H1 (cell line): ENCODE measurements around the gene KRT5. TPM values are rescaled to one million over a fixed set of nuclear protein-coding genes. Genes with fewer than 3 reads are reported as not detected.

Experiments
- CTCF ChIA-PET: fragments of 300-600 bp; sonication (Branson Sonifier 250); formaldehyde crosslinking; loops from one replicate; lab custom pipeline; 2021; ENCODE audit not compliant: partially characterized antibody; lab: Charles Lee
- POLR2A ChIA-PET: fragments of 300-600 bp; sonication (Branson Sonifier 250); formaldehyde crosslinking; loops from one replicate; lab custom pipeline; 2021; ENCODE audit warnings: inconsistent platforms; ENCODE audit not compliant: partially characterized antibody; lab: Charles Lee
- DNase-seq, 2 experiments: peaks; one replicate each; pipeline versions ENCODE4 v3.0.0 to v3.0.0-alpha.2; 2010 to 2022; ENCODE audit warnings: low spot score in 2 of 2, low read depth in 1 of 2, mixed read lengths in 1 of 2
- FAIRE-seq: peaks from 2 replicates; lab custom pipeline; 2011; peaks lifted over from hg19 to GRCh38; lab: Jason Lieb, UNC
- H2AFZ ChIP-seq: 2 replicates; pipeline ENCODE4 v1.8.1; 2012; ENCODE audit warnings: low read length, inconsistent platforms
- H2AK5ac ChIP-seq: 2 replicates; pipeline ENCODE4 v1.6.1; 2013; ENCODE audit warnings: low read depth, low read length
- H2BK120ac ChIP-seq: replicated peaks from 2 replicates; pipeline ENCODE3; 2013; ENCODE audit warnings: low read depth, low read length, inconsistent platforms
- H2BK12ac ChIP-seq: 2 replicates; pipeline ENCODE4 v1.6.1; 2013; ENCODE audit warnings: low read depth, low read length
- H2BK15ac ChIP-seq: 2 replicates; pipeline ENCODE4 v1.6.1; 2013; ENCODE audit warnings: low read length
- H2BK20ac ChIP-seq: 2 replicates; pipeline ENCODE4 v1.6.1; 2013; ENCODE audit warnings: low read length
- H2BK5ac ChIP-seq: 2 replicates; pipeline ENCODE4 v1.6.1; 2013; ENCODE audit warnings: low read depth, low read length
- H3K14ac ChIP-seq: 2 replicates; pipeline ENCODE4 v1.6.1; 2013; ENCODE audit warnings: inconsistent platforms; ENCODE audit not compliant: insufficient read length
- H3K18ac ChIP-seq: 2 replicates; pipeline ENCODE4 v1.6.1; 2013; ENCODE audit warnings: low read length; ENCODE audit errors: extremely low read depth
- H3K23ac ChIP-seq: 2 replicates; pipeline ENCODE4 v1.6.1; 2013; ENCODE audit warnings: inconsistent platforms; ENCODE audit not compliant: insufficient read length
- H3K23me2 ChIP-seq: 2 replicates; pipeline ENCODE4 v1.6.1; 2013; ENCODE audit warnings: low read depth, low read length
- H3K27ac ChIP-seq: 2 replicates; pipeline ENCODE4 v1.6.1; 2011; ENCODE audit warnings: low read depth, low read length, inconsistent platforms
- H3K27me3 ChIP-seq, 4 experiments: replicated peaks in 1 of 4; 1 replicate in 1 of 4; 2 replicates in 3 of 4; pipeline versions ENCODE4 v1.6.1 to v1.8.1; 2011 to 2013; ENCODE audit warnings: low read length in 3 of 4, mild to moderate bottlenecking in 3 of 4, inconsistent platforms in 2 of 4, mixed read lengths in 2 of 4, moderate library complexity in 1 of 4; ENCODE audit not compliant: control insufficient read depth in 3 of 4, insufficient read depth in 3 of 4; ENCODE audit errors: extremely low read depth in 1 of 4
- H3K36me3 ChIP-seq, 4 experiments: 2 replicates each; pipeline versions ENCODE4 v1.6.1 to v1.8.1; 2011 to 2013; ENCODE audit warnings: mild to moderate bottlenecking in 4 of 4, low read length in 3 of 4, moderate library complexity in 2 of 4, control low read depth in 1 of 4, inconsistent platforms in 1 of 4; ENCODE audit not compliant: insufficient read depth in 4 of 4, control insufficient read depth in 2 of 4
- H3K4ac ChIP-seq: replicated peaks from 2 replicates; pipeline ENCODE3; 2013; ENCODE audit warnings: low read length, low read depth, mixed read lengths, inconsistent platforms; ENCODE audit not compliant: insufficient read length
- H3K4me1 ChIP-seq, 4 experiments: replicated peaks in 1 of 4; 1 replicate in 1 of 4; 2 replicates in 3 of 4; pipeline versions ENCODE4 v1.6.1 to v1.8.1; 2011 to 2013; ENCODE audit warnings: low read length in 3 of 4, inconsistent platforms in 2 of 4, mixed read lengths in 1 of 4; ENCODE audit not compliant: insufficient read depth in 4 of 4, control insufficient read depth in 3 of 4
- H3K4me2 ChIP-seq, 2 experiments: 2 replicates each; pipeline versions ENCODE4 v1.6.1 to v1.8.1; 2011 to 2013; ENCODE audit warnings: low read depth in 2 of 2, low read length in 2 of 2, control low read depth in 1 of 2, inconsistent platforms in 1 of 2, mild to moderate bottlenecking in 1 of 2; ENCODE audit not compliant: insufficient read depth in 1 of 2
- H3K4me3 ChIP-seq, 4 experiments: fragments of 200-600, 300-600 bp in 1 of 4; sonication (generic), shearing (Covaris generic), sonication (Bioruptor Twin) in 1 of 4; 2 replicates each; pipeline versions ENCODE4 v1.5.1 to v1.8.1; 2011 to 2016; ENCODE audit warnings: low read length in 4 of 4, low read depth in 3 of 4, control low read depth in 2 of 4, inconsistent platforms in 2 of 4, mild to moderate bottlenecking in 2 of 4, mixed read lengths in 1 of 4, moderate library complexity in 1 of 4; ENCODE audit not compliant: insufficient read depth in 2 of 4; ENCODE audit errors: extremely low read depth in 1 of 4
- H3K56ac ChIP-seq: replicated peaks from 2 replicates; pipeline ENCODE3; 2013; ENCODE audit warnings: low read depth, mild to moderate bottlenecking, mixed read lengths, low read length, inconsistent platforms; ENCODE audit not compliant: insufficient read length
- H3K79me1 ChIP-seq: 2 replicates; pipeline ENCODE4 v1.6.1; 2013; ENCODE audit warnings: low read depth, low read length, control low read depth
- H3K79me2 ChIP-seq, 2 experiments: 2 replicates each; pipeline versions ENCODE4 v1.6.1 to v1.8.1; 2012 to 2013; ENCODE audit warnings: low read length in 2 of 2, mild to moderate bottlenecking in 2 of 2, inconsistent platforms in 1 of 2; ENCODE audit not compliant: insufficient read depth in 2 of 2, control insufficient read depth in 1 of 2
- H3K9ac ChIP-seq, 4 experiments: replicated peaks in 1 of 4; 1 replicate in 1 of 4; 2 replicates in 3 of 4; pipeline versions ENCODE4 v1.6.1 to v1.8.1; 2011 to 2013; ENCODE audit warnings: low read depth in 3 of 4, low read length in 3 of 4, control low read depth in 2 of 4, mild to moderate bottlenecking in 2 of 4, moderate library complexity in 2 of 4, inconsistent platforms in 1 of 4; ENCODE audit errors: extremely low read depth in 1 of 4
- H3K9me3 ChIP-seq, 2 experiments: 2 replicates each; pipeline versions ENCODE4 v1.6.1 to v1.8.1; 2012 to 2013; ENCODE audit warnings: mild to moderate bottlenecking in 2 of 2, moderate library complexity in 2 of 2, control low read depth in 1 of 2, inconsistent platforms in 1 of 2, low read depth in 1 of 2, low read length in 1 of 2, mixed read lengths in 1 of 2; ENCODE audit not compliant: insufficient read depth in 2 of 2
- H4K20me1 ChIP-seq, 2 experiments: replicated peaks in 1 of 2; 2 replicates each; pipeline versions ENCODE3 to v1.8.1; 2011 to 2013; ENCODE audit warnings: inconsistent platforms in 2 of 2, low read length in 2 of 2, mild to moderate bottlenecking in 1 of 2; ENCODE audit not compliant: insufficient read depth in 2 of 2, control insufficient read depth in 1 of 2
- H4K5ac ChIP-seq: 2 replicates; pipeline ENCODE4 v1.6.1; 2013; ENCODE audit warnings: low read length, low read depth, mixed read lengths, inconsistent platforms; ENCODE audit not compliant: insufficient read length
- H4K8ac ChIP-seq: 2 replicates; pipeline ENCODE4 v1.8.0; 2013; ENCODE audit warnings: mild to moderate bottlenecking, moderate library complexity, low read length, inconsistent platforms; ENCODE audit not compliant: insufficient read depth; ENCODE audit errors: extremely low read depth
- H4K91ac ChIP-seq: replicated peaks from 2 replicates; pipeline ENCODE3; 2013; ENCODE audit warnings: low read length, mixed read lengths, inconsistent platforms; ENCODE audit not compliant: insufficient read length
- CEBPB ChIP-seq: IDR thresholded peaks from 2 replicates; pipeline ENCODE4 v1.6.1; 2012; ENCODE audit warnings: low read depth, low read length
- EP300 ChIP-seq, 2 experiments: IDR thresholded peaks; 1 replicate in 1 of 2; 2 replicates in 1 of 2; pipeline ENCODE4 v1.6.1; 2011 to 2012; ENCODE audit warnings: low read depth in 2 of 2, low read length in 2 of 2, mild to moderate bottlenecking in 2 of 2, borderline replicate concordance in 1 of 2, inconsistent platforms in 1 of 2, moderate library complexity in 1 of 2
- FOSL1 ChIP-seq: IDR thresholded peaks from 2 replicates; pipeline ENCODE4 v1.6.1; 2011; ENCODE audit warnings: mild to moderate bottlenecking, low read depth, low read length, moderate library complexity; ENCODE audit not compliant: insufficient read depth
- GABPA ChIP-seq: IDR thresholded peaks from 2 replicates; pipeline ENCODE4 v1.6.1; 2011; ENCODE audit warnings: mild to moderate bottlenecking, low read length, moderate library complexity, borderline replicate concordance; ENCODE audit not compliant: insufficient read depth
- JUN ChIP-seq: IDR thresholded peaks from 2 replicates; pipeline ENCODE4 v1.6.1; 2011; ENCODE audit warnings: low read depth, mild to moderate bottlenecking, improper control_type of control experiment, low read length
- KDM4A ChIP-seq: IDR thresholded peaks from one replicate; pipeline ENCODE4 v1.7.1; 2012; ENCODE audit warnings: low read depth, mild to moderate bottlenecking, moderate library complexity, low read length, inconsistent platforms; ENCODE audit not compliant: severe bottlenecking
- KDM5A ChIP-seq: fragments of 200-600 bp; IDR thresholded peaks from 2 replicates; pipeline ENCODE4 v1.7.1; 2012; ENCODE audit warnings: mild to moderate bottlenecking, low read length, inconsistent platforms, mixed read lengths
- SIX5 ChIP-seq: IDR thresholded peaks from 2 replicates; pipeline ENCODE4 v1.6.1; 2011; ENCODE audit warnings: mild to moderate bottlenecking, low read depth, low read length
- TAF7 ChIP-seq: optimal IDR thresholded peaks from 2 replicates; pipeline ENCODE3; 2011; ENCODE audit warnings: low read depth, mild to moderate bottlenecking, inconsistent platforms, low read length, moderate library complexity, borderline replicate concordance
- YY1 ChIP-seq: IDR thresholded peaks from 2 replicates; pipeline ENCODE4 v1.6.1; 2011; ENCODE audit warnings: low read depth, mild to moderate bottlenecking, low read length
- WGBS, 2 experiments: shearing (Covaris generic) in 1 of 2; methylation state at CpG; one replicate each; pipeline versions ENCODE4 v1.1.6 to v1.1.7; 2013 to 2015; ENCODE audit warnings: low lambda C conversion rate in 2 of 2, mixed read lengths in 2 of 2, inconsistent platforms in 1 of 2, low coverage in 1 of 2, missing lambda C conversion rate in 1 of 2; ENCODE audit not compliant: insufficient replicate concordance in 2 of 2, insufficient coverage in 1 of 2, insufficient read length in 1 of 2; ENCODE audit errors: extremely low coverage in 1 of 2, missing lambda C conversion rate in 1 of 2; 5-methylcytosine and 5-hydroxymethylcytosine counted together
- polyA plus RNA-seq, 7 experiments: library from polyadenylated mRNA; depleted of rRNA in 3 of 7; stranded (reverse) in 5 of 7; unstranded in 2 of 7; fragments of >200 nt in 5 of 7; fragments of 200-250 nt in 2 of 7; gene quantifications; 1 replicate in 5 of 7; 2 replicates in 1 of 7; 4 replicates in 1 of 7; pipeline versions ENCODE4 v1.2.1 to v1.2.3, GENCODE V29; 2011 to 2013; ENCODE audit warnings: missing spikeins in 2 of 7, mixed read lengths in 2 of 7
- total RNA-seq: library from RNA; stranded (reverse); fragmentation: NEBNext Ultra II Directional; extraction: Animal tissue kit (Norgen Biotek cat#: 25700); gene quantifications from 2 replicates; pipeline ENCODE4 v1.2.1, GENCODE V29; 2021

Gene KRT5
- total and polyA plus RNA-seq, 2 of the 8 experiments (the other 6 are each of a cell fraction or from before 2014, with no cell fraction given): 0.18 TPM; not detected in 1

- Histone ChIP-seq H3K9me3 (no peaks in the 10 kb centered on the region; a peak in 3 of 4 replicates), H3K4me1 (no peaks in the 10 kb centered on the region), H2AFZ (no peak overlapping the region), H3K27ac (no peak overlapping the region), H4K8ac (no peak overlapping the region), H3K4me3 (no peak overlapping the region), H4K20me1 (no peaks in the 10 kb centered on the region), H3K4ac (no peak overlapping the region), H3K23ac (no peak overlapping the region), H3K23me2 (no peaks in the 10 kb centered on the region), H3K36me3 (no peaks in the 10 kb centered on the region), H3K79me2 (no peaks in the 10 kb centered on the region), H3K14ac (no peak overlapping the region), H2BK120ac (no peak overlapping the region), H3K56ac (no peak overlapping the region), H3K4me2 (no peak overlapping the region), H3K79me1 (no peaks in the 10 kb centered on the region), H2AK5ac (no peak overlapping the region), H2BK20ac (no peak overlapping the region), H3K27me3 (no peaks in the 10 kb centered on the region), H4K5ac (no peak overlapping the region), H3K18ac (no peak overlapping the region), H2BK12ac (0 out of 2 replicates have a peak overlapping the region, but pooled peaks have one; percentile 17), H4K91ac (no peak overlapping the region), H2BK5ac (no peak overlapping the region), H2BK15ac (no peak overlapping the region), H3K9ac (no peak overlapping the region)
- FAIRE-seq: no peak
- ChIA-PET POLR2A (no interaction called here), CTCF (interaction anchor here (0.6 kb wide), 2 partner anchors 226 to 288 kb away, joined by 3 to 4 read pairs; no protein-coding TSS in a partner anchor)
- WGBS, 2 experiments: 49% methylated on average over 3 of the region's 3 CpGs; no CpG with 5 or more reads in 1 of the 2 experiments
- TF ChIP-seq YY1: no peak
- no peak for TF ChIP-seq SIX5
- no peak for TF ChIP-seq EP300 (IDR thresholded peaks at IDR 0.05; ENCODE audit: borderline replicate concordance in 1 of 2, low read depth in 2 of 2, low read length in 2 of 2)
- TF ChIP-seq FOSL1: no peak
- no peak for TF ChIP-seq KDM4A
- no peak for TF ChIP-seq TAF7
- no peak for TF ChIP-seq GABPA
- no peak for TF ChIP-seq KDM5A
- no peak for TF ChIP-seq CEBPB
- no peak for TF ChIP-seq JUN
- no peak for DNase-seq
These were observed 40.1 kb downstream of the KRT5 start for GRCh38 chr12:52480073-52480472.
